GM12864 (cell line): ENCODE data around the gene SNTG2.

ENCODE experiments used
- DNase-seq: peaks from one replicate; pipeline ENCODE4 v3.0.0-alpha.2; 2011; ENCODE audit warnings: low read depth
- H3K4me3 ChIP-seq: 2 replicates; pipeline ENCODE4 v1.5.1; 2011; ENCODE audit warnings: mild to moderate bottlenecking, low read depth, low read length, control low read depth
- CTCF ChIP-seq: IDR thresholded peaks from 2 replicates; pipeline ENCODE4 v1.5.1; 2011; ENCODE audit warnings: low read depth, mild to moderate bottlenecking, moderate library complexity, low read length, control low read depth, inconsistent platforms; ENCODE audit errors: missing control alignments

The SNTG2 gene

DNA sequence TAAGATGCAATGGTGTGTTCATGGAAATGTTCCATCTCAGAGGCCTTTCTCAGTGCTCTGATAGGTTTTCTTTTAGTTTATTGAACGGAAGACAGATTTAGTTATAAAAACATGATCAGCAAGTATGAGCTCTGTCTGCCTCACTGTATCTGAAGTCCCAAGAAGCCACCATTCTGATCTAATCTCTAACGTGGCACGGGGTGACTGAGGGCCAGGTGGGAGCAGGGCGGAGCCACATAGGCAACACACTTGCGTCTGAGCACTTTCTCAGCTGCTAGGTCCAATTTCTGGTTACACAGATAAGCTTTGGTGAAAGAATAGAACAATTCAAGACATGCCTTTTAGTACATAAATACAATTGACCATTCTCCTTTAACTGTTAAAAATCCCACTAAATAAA is 60.4 kb downstream of the SNTG2 start:
- TF ChIP-seq CTCF = no peak
- DNase-seq = no peak
- no peak overlapping the region for H3K4me3 ChIP-seq

GRCh38 chr2:1011985-1012384 is 61.3 kb downstream of the SNTG2 start:
- DNase-seq = no peak
- no peak overlapping the region for H3K4me3 ChIP-seq
- TF ChIP-seq CTCF = no peak

DNA sequence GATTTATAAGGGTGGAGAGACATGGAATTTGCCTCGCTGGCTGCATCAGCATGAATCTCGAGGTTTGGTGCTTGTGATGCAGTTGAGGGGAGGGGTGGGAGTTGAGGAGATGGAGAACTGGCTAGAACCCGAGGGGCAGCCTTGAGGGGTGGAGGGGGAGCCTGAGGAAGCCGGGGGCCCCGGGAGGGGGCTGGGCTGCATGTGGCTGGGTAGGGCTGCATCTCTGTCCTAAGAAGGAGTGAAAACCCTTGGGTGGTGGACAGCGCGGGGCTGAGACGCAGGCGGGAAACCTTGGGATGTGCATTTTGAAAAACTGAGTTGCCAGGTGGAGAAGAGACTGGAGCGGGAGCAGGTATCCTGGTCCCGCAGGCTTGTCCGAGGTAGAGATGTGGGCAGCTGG is 64.2 kb downstream of the SNTG2 start:
- no peak overlapping the region for H3K4me3 ChIP-seq
- no peak for DNase-seq
- TF ChIP-seq CTCF = no peak

DNA sequence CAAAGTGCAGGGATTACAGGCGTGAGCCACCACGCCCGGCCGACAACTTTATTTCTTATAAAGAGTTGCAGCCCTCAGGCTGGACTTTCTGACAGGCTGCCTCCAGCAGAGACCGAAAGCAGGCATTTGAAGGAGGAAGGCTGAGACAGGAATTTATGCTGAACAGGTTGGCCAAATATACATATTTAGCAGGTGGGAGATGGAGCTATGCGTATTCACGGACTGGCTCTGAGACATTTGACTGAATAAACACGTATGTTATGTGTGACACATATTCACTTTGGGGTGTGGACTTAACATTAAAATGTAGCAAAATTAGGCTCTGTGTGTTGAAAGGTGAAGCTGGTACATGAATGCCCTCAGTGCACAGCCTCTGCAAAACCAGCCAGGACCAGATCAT is 65.9 kb downstream of the SNTG2 start:
- DNase-seq = no peak
- no peak for TF ChIP-seq CTCF
- H3K4me3 ChIP-seq = no peak overlapping the region

- no peak for TF ChIP-seq CTCF
- no peak overlapping the region for H3K4me3 ChIP-seq
- no peak for DNase-seq
Observed at GRCh38 chr2:1017827-1018226, 67.2 kb downstream of the SNTG2 start.

DNA sequence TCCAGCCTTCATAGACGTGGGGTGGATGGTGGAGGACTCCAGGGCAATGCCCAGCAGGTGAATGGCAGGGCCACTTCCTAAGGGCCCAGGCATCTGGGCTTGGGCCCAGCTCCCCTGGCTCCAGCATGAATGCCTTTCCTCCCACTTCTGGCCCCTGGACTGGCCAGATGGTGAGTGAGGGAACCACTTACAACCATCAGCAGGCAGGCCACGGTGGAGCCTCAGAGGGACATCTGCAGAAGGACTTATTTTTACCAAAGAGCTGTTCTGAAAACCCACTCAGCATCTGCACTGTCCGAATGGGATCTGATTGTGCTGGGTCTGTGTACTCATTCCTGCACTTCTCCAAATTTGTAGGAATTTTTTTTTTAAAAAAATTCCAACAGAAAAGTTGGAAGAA is 69.6 kb downstream of the SNTG2 start:
- no peak overlapping the region for H3K4me3 ChIP-seq
- no peak for TF ChIP-seq CTCF
- DNase-seq = no peak

DNA sequence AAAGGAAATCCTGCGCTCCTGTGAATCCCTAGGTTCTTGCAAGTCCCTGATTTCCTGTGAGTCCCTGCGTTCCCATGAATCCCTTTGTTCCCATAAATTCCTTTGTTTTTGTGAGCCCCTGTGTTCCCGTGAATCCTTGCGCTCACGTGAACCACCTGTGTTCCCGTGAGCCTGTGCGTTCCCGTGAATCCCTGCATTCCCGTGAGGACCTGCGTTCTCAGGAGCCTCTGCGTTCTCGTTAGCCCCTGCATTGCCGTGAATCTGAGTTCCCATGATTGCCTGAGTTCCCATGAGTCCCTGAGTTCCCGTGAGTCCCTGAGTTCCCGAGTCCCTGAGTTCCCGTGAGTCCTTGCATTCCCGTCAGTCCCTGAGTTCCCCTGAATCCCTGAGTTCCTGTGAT is 71.5 kb downstream of the SNTG2 start:
- no peak overlapping the region for H3K4me3 ChIP-seq
- TF ChIP-seq CTCF = no peak
- DNase-seq = no peak
